Neural cell (in vitro differentiated cells): ENCODE data around the gene LRP5. TPM values are rescaled to one million over a fixed set of nuclear protein-coding genes. Genes with fewer than 3 reads are reported as not detected.

Experiments
- H2AFZ ChIP-seq: fragments of 200-600, 300-800 bp; sonication (generic), shearing (Covaris generic); 2 replicates; pipeline ENCODE4 v1.6.0; 2014; ENCODE audit warnings: low read depth, mild to moderate bottlenecking, antibody characterized with exemption, low read length, moderate library complexity
- H3F3A ChIP-seq: fragments of 200-600 bp; shearing (Covaris generic); 2 replicates; pipeline ENCODE4 v1.6.1; 2016; ENCODE audit warnings: mild to moderate bottlenecking, moderate library complexity, mixed read lengths, antibody characterized with exemption, low read length; ENCODE audit not compliant: insufficient read depth, poor library complexity, severe bottlenecking
- H3K27ac ChIP-seq: fragments of 200-600, 300-800 bp; sonication (generic), shearing (Covaris generic); 2 replicates; pipeline ENCODE4 v1.5.1; 2014; ENCODE audit warnings: mild to moderate bottlenecking, low read length, moderate library complexity
- H3K27me3 ChIP-seq: fragments of 300-800, 200-600 bp; sonication (generic), shearing (Covaris generic); 2 replicates; pipeline ENCODE4 v1.6.0; 2014; ENCODE audit warnings: mild to moderate bottlenecking, low read depth, low read length, moderate library complexity; ENCODE audit not compliant: insufficient read depth
- H3K36me3 ChIP-seq: fragments of 300-800, 200-600 bp; sonication (generic), shearing (Covaris generic); 2 replicates; pipeline ENCODE4 v1.5.1; 2014; ENCODE audit warnings: mild to moderate bottlenecking, antibody characterized with exemption, low read length, moderate library complexity; ENCODE audit not compliant: insufficient read depth
- H3K4me2 ChIP-seq: fragments of 300-800, 200-600 bp; sonication (generic), shearing (Covaris generic); 2 replicates; pipeline ENCODE4 v1.6.0; 2014; ENCODE audit warnings: mild to moderate bottlenecking, low read length
- H3K4me3 ChIP-seq: fragments of 300-800, 200-600 bp; sonication (generic), shearing (Covaris generic); 2 replicates; pipeline ENCODE4 v1.5.1; 2014; ENCODE audit warnings: mild to moderate bottlenecking, low read length, moderate library complexity
- H3K79me2 ChIP-seq: fragments of 200-600 bp; shearing (Covaris generic); replicated peaks from 2 replicates; pipeline ENCODE4 v1.6.0; 2014; ENCODE audit warnings: mild to moderate bottlenecking, low read length, moderate library complexity; ENCODE audit not compliant: insufficient read depth
- H3K9ac ChIP-seq: fragments of 300-800, 200-600 bp; sonication (generic), shearing (Covaris generic); 2 replicates; pipeline ENCODE4 v1.6.1; 2016; ENCODE audit warnings: mild to moderate bottlenecking, low read length, mixed read lengths
- H3K9me2 ChIP-seq: fragments of 200-600 bp; shearing (Covaris generic); 2 replicates; pipeline ENCODE4 v1.6.1; 2016; ENCODE audit warnings: mild to moderate bottlenecking, low read length, mixed read lengths; ENCODE audit not compliant: insufficient read depth
- H3K9me3 ChIP-seq: fragments of 200-600, 300-800 bp; sonication (generic), shearing (Covaris generic); 2 replicates; pipeline ENCODE4 v1.6.1; 2016; ENCODE audit warnings: mild to moderate bottlenecking, mixed run types, low read length, moderate library complexity, mixed read lengths
- H4K20me1 ChIP-seq: fragments of 200-600 bp; shearing (Covaris generic); 2 replicates; pipeline ENCODE4 v1.6.1; 2016; ENCODE audit warnings: mild to moderate bottlenecking, mixed run types; ENCODE audit not compliant: insufficient read depth
- CTCF ChIP-seq: fragments of 450-650 bp; IDR thresholded peaks from 2 replicates; pipeline ENCODE4 v1.5.1; 2014; ENCODE audit warnings: antibody characterized with exemption, mild to moderate bottlenecking, moderate library complexity; ENCODE audit not compliant: poor library complexity, severe bottlenecking
- EP300 ChIP-seq: fragments of 450-650 bp; conservative IDR thresholded peaks from 2 replicates; pipeline ENCODE4 v1.6.1; 2014; ENCODE audit warnings: antibody characterized with exemption, mild to moderate bottlenecking, moderate library complexity; ENCODE audit not compliant: poor library complexity, severe bottlenecking
- EZH2 ChIP-seq: fragments of 200-600, 300-800 bp; shearing (Covaris generic), sonication (generic); IDR thresholded peaks from 2 replicates; pipeline ENCODE4 v1.6.1; 2014; ENCODE audit warnings: antibody characterized with exemption, low read length, borderline replicate concordance, mild to moderate bottlenecking; ENCODE audit not compliant: insufficient read depth, poor library complexity, severe bottlenecking
- MXI1 ChIP-seq: fragments of 450-650 bp; conservative IDR thresholded peaks from 2 replicates; pipeline ENCODE4 v1.6.1; 2014; ENCODE audit warnings: antibody characterized with exemption, mild to moderate bottlenecking; ENCODE audit not compliant: poor library complexity, severe bottlenecking
- POLR2AphosphoS5 ChIP-seq: IDR thresholded peaks from 2 replicates; pipeline ENCODE4 v1.6.1; 2012
- RAD21 ChIP-seq: fragments of 450-650 bp; conservative IDR thresholded peaks from 2 replicates; pipeline ENCODE4 v1.6.1; 2014; ENCODE audit warnings: antibody characterized with exemption, mild to moderate bottlenecking, moderate library complexity
- REST ChIP-seq: IDR thresholded peaks from 2 replicates; pipeline ENCODE4 v1.6.1; 2012; ENCODE audit warnings: borderline replicate concordance
- SMC3 ChIP-seq: fragments of 450-650 bp; conservative IDR thresholded peaks from 2 replicates; pipeline ENCODE4 v1.6.1; 2014; ENCODE audit warnings: antibody characterized with exemption, mild to moderate bottlenecking, moderate library complexity; ENCODE audit not compliant: poor library complexity
- TAF1 ChIP-seq: IDR thresholded peaks from 2 replicates; pipeline ENCODE4 v1.6.1; 2012; ENCODE audit warnings: low read depth
- polyA plus RNA-seq: library from polyadenylated mRNA; depleted of rRNA; stranded (reverse); fragments of >200 nt; gene quantifications from 2 replicates; pipeline ENCODE4 v1.2.3, GENCODE V29; 2014

LRP5 gene
- polyA plus RNA-seq, 1 donor from 2014 or later: 3.0 TPM

GRCh38 chr11:68340003-68340767 lies 27.8 kb downstream of the LRP5 start:
- TF ChIP-seq SMC3: no peak
- TF ChIP-seq REST: no peak
- no peak for TF ChIP-seq EZH2
- no peak for TF ChIP-seq MXI1
- TF ChIP-seq EP300: no peak
- TF ChIP-seq CTCF: no peak
- TF ChIP-seq RAD21: no peak
- no peak for TF ChIP-seq TAF1
- no peak for TF ChIP-seq POLR2AphosphoS5
- Histone ChIP-seq H3K27me3 (no peaks in the 10 kb centered on the region), H3K9me2 (no peaks in the 10 kb centered on the region), H3K36me3 (no peaks in the 10 kb centered on the region), H3F3A (no peaks in the 10 kb centered on the region), H3K79me2 (no peaks in the 10 kb centered on the region), H3K4me2 (no peak overlapping the region), H4K20me1 (no peaks in the 10 kb centered on the region), H2AFZ (no peak overlapping the region), H3K9ac (no peak overlapping the region), H3K9me3 (no peaks in the 10 kb centered on the region), H3K4me3 (no peak overlapping the region), H3K27ac (no peak overlapping the region)

GRCh38 chr11:68340784-68341556 lies 28.6 kb downstream of the LRP5 start:
- no peak overlapping the region for H3K4me3 ChIP-seq
- H3K36me3 ChIP-seq: no peaks in the 10 kb centered on the region
- H2AFZ ChIP-seq: no peak overlapping the region
- no peak overlapping the region for H3K4me2 ChIP-seq
- H3K27ac ChIP-seq: no peak overlapping the region
- H3K9ac ChIP-seq: no peak overlapping the region
- no peaks in the 10 kb centered on the region for H3K27me3 ChIP-seq
- H3K9me2 ChIP-seq: no peaks in the 10 kb centered on the region
- TF ChIP-seq RAD21 (no peak), EP300 (no peak), SMC3 (no peak), MXI1 (no peak), POLR2AphosphoS5 (no peak), REST (no peak), TAF1 (no peak), CTCF (no peak)
- peaks cover 5% of the 10 kb centered on the region for H3K9me3 ChIP-seq
- H3K79me2 ChIP-seq: no peaks in the 10 kb centered on the region
- no peaks in the 10 kb centered on the region for H4K20me1 ChIP-seq
- H3F3A ChIP-seq: no peaks in the 10 kb centered on the region
